NCI-H526 (cell line): ENCODE measurements around the gene DOCK8.

Experiments
- DNase-seq, 2 experiments: peaks; one replicate each; lab custom pipeline; 2025; lab: John Stamatoyannopoulos, UW

Gene DOCK8

DNA sequence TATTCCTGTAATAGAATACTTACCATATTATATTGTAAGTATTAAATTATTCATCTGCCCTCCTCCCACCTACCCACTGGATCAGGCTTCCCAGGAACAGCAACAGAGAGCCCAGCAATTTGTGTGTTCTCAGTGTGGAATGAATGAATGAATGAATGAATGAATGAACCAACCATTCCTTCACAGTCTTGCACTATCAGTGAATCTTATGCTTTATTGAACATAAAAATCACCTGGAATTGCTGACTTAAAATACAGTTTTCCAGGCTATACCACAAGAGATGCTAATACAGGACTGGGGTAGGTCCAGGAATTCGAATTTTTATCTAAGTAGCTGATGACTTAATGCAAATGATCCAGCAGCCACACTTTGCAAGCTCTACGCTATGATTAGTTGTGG is 51.6 kb downstream of the DOCK8 start:
- DNase-seq: no peak

DNA sequence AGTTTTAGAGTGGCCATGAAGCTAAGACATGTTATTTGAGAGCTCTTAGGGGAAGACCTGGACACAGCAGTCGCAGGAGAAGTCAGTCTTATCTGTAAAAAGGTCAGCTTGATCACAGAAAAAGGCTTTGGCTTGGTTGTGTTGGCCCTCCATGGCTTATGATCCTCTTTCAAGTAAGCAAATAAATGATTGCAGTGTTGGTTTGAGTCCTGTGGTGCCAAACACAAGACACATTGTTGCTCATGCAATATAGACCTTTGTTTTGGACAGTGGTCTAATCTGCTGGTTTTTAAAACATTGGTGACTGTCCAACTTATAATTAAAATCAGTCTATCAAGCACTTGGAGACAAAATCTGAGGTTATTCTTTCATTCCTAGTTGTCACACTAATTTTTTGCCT is 54.0 kb downstream of the DOCK8 start:
- DNase-seq: no peak

DNA sequence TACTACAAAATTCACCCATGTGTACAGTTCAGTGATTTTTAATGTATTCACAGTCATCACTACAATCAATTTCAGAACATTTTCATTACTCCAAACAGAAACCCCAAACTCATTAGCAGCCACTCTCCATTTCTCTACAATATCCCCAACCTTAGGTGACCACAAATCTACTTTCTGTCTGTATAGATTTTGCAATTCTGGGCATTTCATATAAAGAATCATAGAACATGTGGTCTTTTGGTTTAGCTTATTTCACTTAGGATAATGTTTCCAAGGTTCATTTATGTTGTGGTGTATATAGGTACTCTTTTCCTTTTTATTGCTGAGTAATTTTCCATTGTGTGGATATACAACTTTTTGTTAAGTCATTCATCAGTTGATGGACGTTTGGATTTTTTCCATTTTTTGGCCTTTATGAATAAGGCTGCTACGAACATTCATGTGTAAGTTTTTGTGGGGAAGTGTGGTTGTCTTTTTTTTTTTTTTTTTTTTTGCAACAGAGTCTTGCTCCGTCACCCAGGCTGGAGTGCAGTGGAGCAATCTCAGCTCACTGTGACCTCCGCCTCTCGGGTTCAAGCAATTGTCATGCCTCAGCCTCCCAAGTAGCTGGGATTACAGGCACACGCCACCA is 54.5 kb downstream of the DOCK8 start:
- no peak for DNase-seq

DNA sequence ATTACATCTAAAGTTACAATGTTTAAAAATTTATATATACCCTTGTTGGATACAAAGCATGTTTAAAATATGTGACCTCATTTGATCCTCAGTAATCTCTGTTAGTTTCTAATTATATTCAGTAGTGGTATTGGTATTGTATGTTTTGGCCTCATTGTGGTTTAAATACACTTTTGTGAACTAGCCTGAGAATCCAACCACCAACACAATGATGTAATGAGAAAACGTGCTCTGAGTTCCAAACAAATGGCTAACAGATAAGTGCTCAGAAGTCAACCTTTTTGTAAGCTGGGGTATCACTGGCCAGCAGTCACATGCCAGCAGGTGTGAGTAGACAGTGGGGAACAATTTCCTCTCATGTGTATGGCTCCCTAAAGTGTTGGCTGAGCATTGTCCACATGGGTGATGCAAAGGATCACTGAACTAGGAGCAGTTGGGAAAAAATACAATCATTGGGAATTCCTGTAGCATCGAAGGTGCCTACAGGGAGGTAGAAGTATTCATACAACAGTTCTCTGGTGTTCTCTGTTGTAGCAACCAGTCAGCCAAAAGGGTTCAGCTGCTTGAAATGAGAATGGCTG is 56.1 kb downstream of the DOCK8 start:
- no peak for DNase-seq

DNA sequence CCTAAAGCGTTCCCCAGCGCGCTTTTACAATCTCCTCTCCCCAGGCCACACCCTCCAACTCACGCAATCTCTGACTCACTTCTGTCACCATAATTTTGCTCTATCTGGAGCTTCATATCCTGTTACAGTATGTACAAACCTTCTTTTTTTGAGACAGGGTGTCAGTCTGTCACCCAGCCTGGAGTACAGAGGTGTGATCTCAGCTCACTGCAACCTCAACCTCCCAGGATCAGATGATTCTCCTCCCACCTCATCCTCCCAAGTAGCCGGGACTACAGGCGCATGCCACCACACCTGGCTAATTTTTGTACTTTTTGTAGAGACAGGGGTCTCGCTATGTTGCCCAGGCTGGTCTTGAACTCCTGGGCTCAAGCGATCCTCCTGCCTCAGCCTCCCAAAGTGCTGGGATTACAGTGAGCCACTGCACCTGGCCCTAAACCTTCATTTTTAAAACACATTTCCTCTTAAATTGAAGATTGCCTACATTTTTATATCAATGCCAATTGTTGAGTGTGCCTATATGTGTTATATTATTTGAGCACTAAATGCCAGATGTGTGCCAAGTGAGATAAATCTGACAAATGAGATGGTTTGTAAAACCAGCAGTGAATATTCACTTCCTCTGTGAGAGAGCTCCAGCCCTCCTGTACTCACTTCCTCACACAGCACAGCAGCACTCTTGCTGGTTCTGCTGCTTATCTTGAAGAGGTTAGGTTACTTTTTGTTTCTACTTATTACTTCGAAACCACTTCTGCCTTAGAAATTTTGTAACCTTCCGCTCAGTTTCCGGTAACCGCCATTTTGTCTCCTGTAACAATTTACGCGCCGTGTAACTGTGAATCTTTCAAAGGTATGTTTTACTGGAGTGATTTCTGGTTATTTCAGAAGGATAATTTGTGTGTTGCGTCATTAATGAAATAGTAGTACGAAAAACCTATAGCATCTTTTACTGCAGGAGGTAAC is 57.9 kb downstream of the DOCK8 start:
- DNase-seq: no peak

DNA sequence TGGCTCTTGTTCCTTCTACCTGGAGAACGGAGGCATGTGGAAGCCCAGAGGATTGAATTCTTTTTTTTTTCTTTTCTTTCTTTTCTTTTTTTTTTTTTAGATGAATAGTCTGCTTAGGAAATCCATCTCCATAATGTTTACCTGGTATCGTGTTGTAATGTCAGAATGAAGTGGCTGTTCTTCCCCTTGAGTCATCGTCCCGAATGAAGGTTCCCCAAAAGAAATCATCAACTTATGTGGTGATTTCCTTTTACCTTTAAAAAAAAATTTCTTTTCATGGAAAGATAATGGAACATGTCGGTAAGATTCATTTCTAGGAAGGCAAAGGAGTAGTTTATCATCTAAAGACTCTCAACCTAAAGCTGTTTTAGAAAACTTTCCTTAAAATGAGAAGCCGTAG is 59.7 kb downstream of the DOCK8 start:
- DNase-seq: no peak

DNA sequence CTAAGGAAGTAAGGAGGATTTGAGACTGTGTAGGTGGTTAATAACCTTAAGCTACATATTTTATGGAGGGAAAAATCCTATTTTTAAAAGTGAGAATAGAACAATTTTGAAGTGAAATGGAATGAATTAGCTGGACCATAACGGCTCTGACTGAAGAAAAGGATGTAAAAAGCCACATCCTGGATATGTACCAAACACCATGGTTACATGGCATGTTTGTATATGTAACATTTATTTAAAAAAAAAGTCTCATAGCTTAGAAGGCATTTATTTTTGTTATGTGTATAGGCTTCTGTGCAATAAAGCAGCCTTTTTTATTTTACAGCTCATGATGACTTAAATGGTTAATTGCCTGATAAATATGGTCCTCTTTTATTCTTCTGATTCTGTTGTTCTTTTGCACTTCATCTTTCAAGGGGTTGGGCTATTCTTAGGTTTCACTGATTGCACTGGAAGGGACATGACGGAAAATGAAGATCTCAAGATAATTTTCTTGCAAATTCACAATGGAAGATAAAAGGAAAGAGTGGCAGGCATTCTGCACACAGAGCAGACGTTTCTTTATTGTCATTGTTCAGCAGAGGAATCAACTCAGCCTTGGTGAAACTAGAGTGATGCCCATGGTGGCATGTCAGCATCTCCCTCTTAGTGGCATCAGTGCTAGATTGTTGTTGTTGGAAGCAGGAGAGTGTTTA is 63.1 kb downstream of the DOCK8 start:
- DNase-seq: no peak

DNA sequence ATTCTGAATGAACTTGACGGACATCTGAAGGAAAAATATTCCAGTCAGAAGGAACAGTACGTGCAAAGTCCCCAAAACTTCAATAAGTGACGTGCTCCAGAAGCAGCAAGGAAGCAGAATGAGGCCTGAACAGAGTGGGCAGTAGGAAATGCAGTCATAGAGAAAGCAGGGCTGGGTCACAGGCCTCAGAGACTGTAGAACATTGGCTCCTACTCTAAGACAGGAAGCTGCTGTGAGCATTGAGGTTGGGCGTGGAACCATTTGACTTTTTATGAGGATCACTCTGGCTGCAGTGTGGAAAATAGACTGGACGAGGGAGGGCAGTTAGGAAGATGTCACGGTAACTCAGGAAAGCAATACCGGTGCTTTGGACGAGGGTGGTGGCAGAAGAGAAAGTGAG is 64.0 kb downstream of the DOCK8 start:
- DNase-seq: no peak

DNA sequence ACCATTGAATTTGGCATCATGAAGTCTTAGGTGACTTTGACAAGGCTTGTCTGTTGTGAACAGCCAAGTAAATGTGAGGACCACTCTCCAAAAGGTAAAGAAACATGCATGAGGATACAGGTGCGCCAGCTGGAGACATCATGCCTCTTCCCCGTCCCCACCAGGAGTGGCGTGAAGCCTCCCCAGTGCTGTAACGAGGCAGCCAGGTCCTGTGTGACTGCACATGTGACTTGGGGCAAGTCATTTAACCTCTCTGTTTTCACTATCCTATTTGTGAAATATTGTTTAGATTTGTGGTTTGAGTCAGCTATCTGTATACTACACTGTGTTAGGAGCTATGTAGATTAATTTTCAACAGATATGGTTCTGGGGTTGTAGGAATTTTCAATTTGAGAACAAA is 65.0 kb downstream of the DOCK8 start:
- no peak for DNase-seq

DNA sequence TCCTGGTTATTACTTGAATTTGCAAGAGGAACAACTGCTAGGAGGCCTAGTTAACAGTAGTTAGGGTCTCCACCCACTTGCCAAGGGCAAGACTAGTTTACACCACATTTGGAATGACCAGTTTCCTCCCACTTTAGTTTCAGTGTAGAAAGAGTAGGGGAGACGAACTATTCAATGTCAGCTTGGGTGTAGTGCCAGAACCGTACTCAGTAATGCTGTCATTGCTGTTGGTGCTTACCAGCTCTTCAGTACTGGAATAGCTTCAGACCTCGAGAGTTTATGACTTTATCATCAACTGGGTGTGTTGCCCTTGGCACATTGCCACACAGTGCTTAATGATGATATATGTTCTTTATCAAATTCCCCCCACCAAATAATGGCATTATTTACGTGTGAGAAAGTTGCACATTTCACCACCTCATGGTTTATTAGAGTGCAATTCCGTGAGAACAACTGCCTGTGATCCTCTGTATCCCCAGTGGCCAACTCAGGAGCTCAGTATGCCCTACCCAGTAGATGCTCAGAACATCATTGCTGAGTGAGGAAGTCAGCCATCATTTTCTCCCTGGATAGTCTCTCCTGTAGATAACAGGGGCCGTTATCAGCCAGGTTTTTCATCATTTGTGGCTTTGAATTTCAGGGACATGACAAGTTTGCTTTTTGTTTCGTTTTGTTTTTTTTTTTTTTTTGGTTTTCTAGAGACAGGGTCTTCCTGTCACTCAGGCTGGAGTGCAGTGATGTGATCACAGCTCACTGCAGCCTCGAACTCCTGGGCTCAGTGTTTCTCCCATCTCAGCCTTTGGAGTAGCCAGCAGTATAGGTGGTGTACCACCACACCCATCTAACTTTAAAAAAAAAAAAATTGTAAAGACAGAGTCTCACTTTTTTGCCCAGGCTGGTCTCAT is 67.3 kb downstream of the DOCK8 start:
- no peak for DNase-seq

DNA sequence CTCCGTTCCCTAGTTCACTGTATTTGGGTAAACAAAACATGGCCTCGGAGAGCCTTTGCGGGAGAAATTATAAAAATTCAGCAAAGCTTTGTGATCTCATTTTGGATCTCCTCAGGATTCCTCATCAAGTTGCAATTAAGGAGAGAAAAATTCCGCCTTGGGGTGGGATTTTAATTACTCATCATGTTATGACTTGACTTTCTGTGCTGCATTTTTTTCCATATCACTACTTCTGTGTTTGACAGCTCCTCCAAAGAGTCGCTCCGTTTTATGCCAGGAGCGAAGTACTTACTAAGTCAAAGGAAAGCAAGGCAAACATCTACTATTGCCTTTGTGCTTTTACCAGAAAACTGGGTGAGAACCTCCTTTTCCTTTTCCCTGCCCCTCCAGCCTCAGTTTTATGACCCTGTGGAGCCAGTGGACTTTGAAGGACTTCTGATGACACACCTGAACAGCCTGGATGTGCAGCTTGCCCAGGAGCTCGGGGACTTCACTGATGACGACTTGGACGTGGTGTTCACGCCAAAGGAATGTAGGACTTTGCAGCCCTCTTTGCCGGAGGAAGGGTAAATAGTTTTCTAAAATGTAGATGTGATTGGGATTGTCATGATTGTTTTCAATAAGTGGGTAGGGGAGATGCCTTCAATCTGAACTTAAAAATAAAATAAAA is 71.5 kb downstream of the DOCK8 start:
- no peak for DNase-seq

DNA sequence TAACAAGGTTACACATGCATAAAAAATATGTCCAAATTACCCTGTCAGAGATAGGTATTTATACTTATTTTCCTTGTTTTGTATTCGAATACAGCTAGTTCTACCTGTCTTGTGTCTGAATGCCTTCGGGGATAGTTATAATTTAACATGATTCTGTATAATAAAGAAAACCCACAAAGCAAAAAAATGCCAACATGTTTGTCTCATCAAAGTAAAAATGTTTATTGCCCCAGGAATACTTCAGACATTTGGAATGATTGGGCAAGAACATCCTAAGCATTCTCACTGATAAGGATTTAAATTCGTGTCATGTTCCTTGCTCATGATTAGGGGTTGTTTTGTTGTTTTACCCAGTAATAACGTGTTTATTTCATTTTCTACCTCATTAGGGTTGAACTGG is 74.5 kb downstream of the DOCK8 start:
- no peak for DNase-seq

DNA sequence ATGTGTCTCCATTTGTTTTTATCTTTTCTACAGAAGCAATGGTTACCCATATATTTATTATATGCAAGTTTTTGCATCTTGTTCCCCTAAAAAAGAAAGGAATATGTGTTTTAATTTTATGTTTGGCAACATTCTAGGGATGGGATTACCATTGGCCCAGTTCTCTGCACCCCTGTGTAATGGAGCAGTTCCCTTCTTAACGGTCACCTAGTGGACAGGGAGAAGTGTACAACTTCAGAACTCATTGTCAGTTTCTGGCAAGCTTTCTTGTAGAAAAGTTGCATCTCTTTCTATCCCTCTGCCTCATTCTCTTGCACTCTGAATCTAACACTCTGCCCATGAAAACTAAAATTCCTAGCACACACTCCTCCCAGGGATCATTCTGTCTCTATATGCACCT is 78.2 kb downstream of the DOCK8 start:
- DNase-seq: no peak

DNA sequence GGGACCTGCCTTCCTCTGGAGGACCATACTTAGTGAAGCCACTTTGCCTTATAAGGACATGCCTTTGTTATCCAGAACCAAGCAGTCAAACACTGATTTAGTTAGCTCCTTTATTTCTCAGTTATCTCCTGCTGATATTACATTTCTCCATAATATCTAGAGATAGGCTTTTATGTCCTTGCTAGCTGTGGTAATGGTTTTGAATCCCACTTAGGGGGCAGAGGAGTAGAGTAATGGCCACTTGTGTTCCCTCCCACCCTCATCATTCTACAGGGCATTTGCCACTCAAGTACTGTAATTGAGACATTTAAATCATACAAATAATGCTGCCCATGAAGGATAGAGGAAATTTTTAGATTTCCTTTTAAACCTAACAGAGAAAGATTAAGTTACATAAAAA is 80.9 kb downstream of the DOCK8 start:
- DNase-seq: no peak

DNA sequence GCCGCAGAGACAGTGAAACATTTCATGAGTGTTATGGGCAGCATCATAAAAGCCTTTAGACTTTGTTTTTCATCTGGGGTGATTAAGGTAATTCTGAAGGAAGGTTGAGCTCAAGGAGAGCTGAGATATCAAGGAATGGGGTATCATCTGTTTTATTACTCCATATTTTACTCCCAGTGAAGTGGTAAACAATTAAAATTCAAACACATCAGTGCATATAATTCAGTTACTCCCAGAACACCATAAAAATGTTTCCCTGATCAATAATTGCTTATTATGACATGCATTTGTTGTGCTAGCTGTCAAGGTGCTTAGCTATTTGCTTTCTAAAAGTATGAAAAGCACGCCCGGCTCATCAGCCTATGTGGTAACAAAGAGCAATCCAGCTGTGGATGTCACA is 81.7 kb downstream of the DOCK8 start:
- no peak for DNase-seq

DNA sequence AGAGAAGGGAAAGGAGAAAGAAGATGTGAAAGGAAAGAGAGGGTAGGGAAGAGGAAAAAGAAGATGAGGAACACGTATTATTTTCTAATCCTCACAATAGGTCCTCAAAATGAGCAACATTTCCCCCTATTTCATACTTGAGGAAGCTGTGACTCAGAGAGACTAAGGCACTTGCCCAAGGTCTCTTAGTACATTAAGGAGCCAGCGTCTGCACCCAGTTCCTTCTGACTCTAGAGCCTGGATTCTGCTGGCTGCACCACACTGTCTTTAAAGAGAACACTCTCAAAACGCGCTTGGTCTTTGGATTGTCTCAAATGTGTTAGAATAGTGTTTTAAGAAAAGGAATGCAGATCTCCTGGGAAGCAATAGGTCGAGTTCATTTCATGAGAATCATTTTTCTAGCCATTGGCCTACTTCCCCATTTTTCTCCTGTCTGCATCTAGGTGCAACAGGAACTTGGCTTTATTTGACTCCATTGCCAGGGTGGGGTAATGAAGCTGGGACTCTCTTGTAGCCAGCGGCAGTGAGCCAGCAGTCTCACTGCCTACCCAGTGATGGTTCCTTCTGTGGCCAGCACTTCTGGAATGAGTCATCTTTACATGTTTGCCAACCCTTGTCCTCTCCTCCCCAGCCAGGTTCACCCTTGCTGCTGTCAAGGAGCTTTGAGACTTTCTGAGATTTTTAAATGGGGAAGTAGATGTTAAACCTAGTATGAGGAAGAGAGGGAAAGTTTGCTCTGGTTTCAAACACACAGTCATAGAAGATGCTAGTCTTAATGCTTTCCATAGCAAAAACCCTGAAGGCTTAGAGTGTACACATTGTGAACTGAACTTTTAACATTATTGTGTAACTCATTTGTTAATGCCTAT is 82.7 kb downstream of the DOCK8 start:
- DNase-seq: no peak

DNA sequence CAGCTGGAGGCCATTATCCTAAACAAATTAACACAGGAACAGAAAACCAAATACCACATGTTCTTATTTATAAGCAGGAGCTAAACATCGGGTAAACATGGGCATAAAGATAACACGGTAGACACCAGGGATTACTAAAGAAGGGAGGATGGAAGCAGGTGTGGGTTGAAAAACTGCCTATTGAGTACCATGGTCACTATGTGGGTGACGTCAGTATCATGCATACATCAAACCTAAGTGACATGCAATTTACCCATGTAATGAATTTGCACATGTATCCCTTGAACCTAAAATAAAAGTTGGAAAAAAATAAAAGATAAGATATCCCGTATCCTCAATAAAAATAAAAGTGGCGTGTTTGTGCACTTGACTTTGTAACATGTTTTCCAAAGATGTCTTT is 88.8 kb downstream of the DOCK8 start:
- DNase-seq: no peak

DNA sequence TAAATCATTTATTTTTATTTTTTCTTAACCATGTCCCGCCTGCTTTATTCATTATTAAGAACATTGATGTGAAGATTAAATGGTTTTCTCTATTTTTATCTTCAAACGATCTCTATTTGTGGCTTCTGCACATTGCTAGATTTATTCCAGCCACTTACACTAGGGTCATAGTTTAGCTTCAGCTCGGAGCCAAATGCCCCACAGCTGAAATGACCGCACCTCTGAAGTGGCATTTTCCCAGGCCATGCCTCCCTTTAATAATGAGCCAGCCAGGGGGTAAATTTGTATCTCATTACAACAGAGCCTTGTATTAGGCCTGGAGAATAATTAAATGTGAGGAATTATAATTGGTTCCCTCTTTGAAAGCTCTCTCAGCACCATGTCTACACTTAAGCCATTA is 89.4 kb downstream of the DOCK8 start:
- DNase-seq: no peak

DNA sequence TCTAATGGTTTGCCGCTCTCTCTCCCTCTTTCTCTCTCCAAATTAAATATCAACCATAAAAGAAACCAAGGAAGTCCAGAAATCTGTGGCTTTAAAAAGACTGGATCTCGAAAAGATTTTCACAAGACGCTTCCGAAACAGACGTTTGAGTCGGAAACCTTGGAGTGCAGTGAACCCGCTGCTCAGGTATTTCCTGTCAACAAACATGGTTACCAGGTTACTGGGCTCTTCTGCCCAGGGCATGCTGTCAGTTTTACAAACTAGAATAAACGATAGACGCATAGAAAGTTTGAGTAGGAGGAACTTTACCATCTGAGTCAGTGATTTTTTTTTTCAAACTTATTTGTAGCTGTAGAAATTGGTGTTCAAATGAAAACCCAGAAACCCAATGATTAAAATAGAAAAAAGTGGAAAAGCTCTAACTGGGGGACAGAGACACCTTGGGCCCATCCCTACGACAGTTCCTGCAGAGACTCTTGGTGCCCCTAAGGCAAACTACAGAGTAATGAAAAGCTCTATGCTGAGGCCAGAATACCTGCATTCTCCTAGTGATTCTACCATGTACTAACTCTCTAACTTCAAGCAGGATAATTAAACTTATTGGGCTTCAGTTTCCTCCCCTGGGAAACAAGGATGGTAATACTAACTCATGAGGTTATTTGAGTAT is 90.0 kb downstream of the DOCK8 start:
- no peak for DNase-seq
